Adrenal gland (tissue), 5 donors: ENCODE data around the gene TBCEL.

Experiments used
- CTCF ChIP-seq, 6 experiments: fragments of 450-650 bp in 4 of 6; fragments of 200-600 bp in 2 of 6; sonication (generic) in 1 of 6; IDR thresholded peaks; 1 replicate in 5 of 6; 2 replicates in 1 of 6; pipeline versions ENCODE4 v1.5.1 to v1.8.0; 2016 to 2021; ENCODE audit warnings: antibody characterized with exemption in 6 of 6, mild to moderate bottlenecking in 2 of 6, moderate library complexity in 1 of 6
- POLR2A ChIP-seq, 2 donors: fragments of 450-650 bp; IDR thresholded peaks; one replicate each; pipeline ENCODE4 v1.6.1; 2017; ENCODE audit warnings: antibody characterized with exemption in 2 of 2, mild to moderate bottlenecking in 2 of 2, moderate library complexity in 1 of 2
- donor health status: DM: no; HTN: no; CAD: no.

GRCh38 chr11:121109471-121109870, 85.6 kb downstream of the TBCEL start:
- TF ChIP-seq CTCF (IDR thresholded peaks at IDR 0.05) (no peak), POLR2A (IDR thresholded peaks at IDR 0.05) (no peak)
